Measurements from ENCODE around the gene CD72. TPM values are rescaled to one million over a fixed set of nuclear protein-coding genes. Genes with fewer than 3 reads are reported as not detected.

Gene CD72
- total RNA-seq, 1 donor from 2014 or later = 5.6 TPM

- Histone ChIP-seq H3K9me3 (no peaks in the 10 kb centered on the region), H3K27ac (no peak overlapping the region), H3K36me3 (no peaks in the 10 kb centered on the region), H3K27me3 (no peaks in the 10 kb centered on the region), H3K4me1 (peaks cover 13% of the 10 kb centered on the region), H3K4me3 (no peak overlapping the region)
- DNase-seq (ENCODE audit: extremely low spot score in 2 of 2) = no peak
- TF ChIP-seq POLR2A (IDR thresholded peaks at IDR 0.05) (no peak), POLR2AphosphoS5 (IDR thresholded peaks at IDR 0.05; ENCODE audit: insufficient read depth in 1 of 2, low read depth in 1 of 2) (no peak)
- TF ChIP-seq, protein P1, sequence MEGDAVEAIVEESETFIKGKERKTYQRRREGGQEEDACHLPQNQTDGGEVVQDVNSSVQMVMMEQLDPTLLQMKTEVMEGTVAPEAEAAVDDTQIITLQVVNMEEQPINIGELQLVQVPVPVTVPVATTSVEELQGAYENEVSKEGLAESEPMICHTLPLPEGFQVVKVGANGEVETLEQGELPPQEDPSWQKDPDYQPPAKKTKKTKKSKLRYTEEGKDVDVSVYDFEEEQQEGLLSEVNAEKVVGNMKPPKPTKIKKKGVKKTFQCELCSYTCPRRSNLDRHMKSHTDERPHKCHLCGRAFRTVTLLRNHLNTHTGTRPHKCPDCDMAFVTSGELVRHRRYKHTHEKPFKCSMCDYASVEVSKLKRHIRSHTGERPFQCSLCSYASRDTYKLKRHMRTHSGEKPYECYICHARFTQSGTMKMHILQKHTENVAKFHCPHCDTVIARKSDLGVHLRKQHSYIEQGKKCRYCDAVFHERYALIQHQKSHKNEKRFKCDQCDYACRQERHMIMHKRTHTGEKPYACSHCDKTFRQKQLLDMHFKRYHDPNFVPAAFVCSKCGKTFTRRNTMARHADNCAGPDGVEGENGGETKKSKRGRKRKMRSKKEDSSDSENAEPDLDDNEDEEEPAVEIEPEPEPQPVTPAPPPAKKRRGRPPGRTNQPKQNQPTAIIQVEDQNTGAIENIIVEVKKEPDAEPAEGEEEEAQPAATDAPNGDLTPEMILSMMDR (IDR thresholded peaks at IDR 0.05) = no peak
- intact Hi-C loops (cut with DNase I) = no loop called here
Measured at GRCh38 chr9:35619800-35620158, 1.6 kb upstream of the CD72 start.

DNA sequence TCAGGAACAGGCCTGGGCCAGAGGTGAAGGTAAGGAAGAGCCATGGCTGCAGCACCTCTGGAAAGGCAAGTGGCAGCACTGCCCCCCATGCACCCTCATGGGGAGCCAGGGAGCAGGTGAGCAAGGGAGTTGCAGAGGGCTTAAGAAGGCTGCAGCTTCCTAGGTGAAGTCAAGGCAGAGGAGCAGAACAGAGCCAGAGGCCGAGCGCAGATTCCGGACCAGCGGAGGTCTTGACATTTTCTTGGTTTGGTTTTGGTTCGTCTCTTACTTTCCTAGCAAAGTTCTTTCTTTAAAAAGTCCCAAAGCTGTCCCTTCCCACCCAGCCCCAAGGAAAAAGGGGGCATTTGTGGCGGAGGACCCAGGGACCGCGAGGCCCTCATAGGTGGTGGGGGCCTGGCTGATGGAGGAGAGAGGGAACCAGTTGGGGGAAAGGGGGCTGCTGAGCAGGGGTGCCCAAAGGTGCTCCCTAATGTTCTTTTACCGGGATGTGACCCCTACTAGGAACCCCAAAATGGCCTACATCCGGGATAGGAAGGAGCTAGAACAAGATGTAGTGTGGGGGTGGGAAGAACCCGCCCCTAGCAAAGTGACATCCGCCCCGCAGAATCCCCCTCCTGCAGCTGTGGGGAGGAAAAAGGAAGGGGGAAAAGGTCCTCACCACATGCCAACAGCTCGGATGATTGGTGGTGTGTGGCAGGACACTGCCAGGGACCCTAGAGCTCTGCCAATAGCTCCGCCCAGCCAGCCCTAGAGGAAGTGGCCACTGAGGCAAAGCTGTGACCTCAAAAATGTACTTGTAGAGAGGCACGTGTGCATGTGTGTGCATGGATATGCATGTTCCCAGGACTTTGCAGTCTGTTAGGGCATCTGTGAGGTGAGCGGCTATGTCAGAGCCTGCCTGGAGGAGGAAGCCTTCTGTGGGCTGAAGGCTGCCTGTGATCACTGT is 914 bp upstream of the CD72 start:
- TF ChIP-seq POLR2A (IDR thresholded peaks at IDR 0.05) (no peak), POLR2AphosphoS5 (IDR thresholded peaks at IDR 0.05; ENCODE audit: insufficient read depth in 1 of 2, low read depth in 1 of 2) (peak in 1 of 2 donors; percentile 45)
- intact Hi-C loops (cut with DNase I) = no loop called here
- no peak overlapping the region for H3K27ac ChIP-seq
- no peak overlapping the region for H3K4me3 ChIP-seq
- H3K36me3 ChIP-seq = no peaks in the 10 kb centered on the region
- H3K9me3 ChIP-seq = no peaks in the 10 kb centered on the region
- H3K27me3 ChIP-seq = no peaks in the 10 kb centered on the region
- peaks cover 13% of the 10 kb centered on the region for H3K4me1 ChIP-seq
- DNase-seq (ENCODE audit: extremely low spot score in 2 of 2) = no peak

DNA sequence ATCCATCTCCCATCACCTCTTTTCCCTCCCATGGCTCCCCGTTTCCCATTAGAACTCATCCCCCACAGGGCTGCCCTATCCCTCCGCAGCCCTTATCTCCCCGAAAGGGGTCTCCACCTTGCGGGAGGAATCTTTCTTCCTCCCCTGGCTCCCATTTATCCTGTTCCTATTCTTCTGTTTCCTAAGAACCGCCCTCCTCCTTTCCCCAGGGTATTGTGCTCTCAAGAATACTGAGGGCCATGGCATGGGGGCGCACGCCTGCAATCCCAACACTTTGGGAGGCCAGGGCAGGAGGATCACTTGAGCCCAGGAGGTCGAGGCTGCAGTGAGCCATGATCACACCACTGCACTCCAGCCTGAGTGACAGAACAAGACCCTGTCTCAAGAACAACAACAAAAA is 665 bp downstream of the CD72 start:
- Histone ChIP-seq H3K36me3 (no peaks in the 10 kb centered on the region), H3K9me3 (no peaks in the 10 kb centered on the region), H3K4me1 (peaks cover 13% of the 10 kb centered on the region), H3K27me3 (no peaks in the 10 kb centered on the region), H3K27ac (no peak overlapping the region), H3K4me3 (peak overlapping the region in 1 of 2 donors; percentile 43)
- intact Hi-C loops (cut with DNase I) = no loop called here
- DNase-seq (ENCODE audit: extremely low spot score in 2 of 2) = no peak
- TF ChIP-seq POLR2A (IDR thresholded peaks at IDR 0.05) = no peak
- TF ChIP-seq POLR2AphosphoS5 (IDR thresholded peaks at IDR 0.05; ENCODE audit: insufficient read depth in 1 of 2, low read depth in 1 of 2) = no peak
- TF ChIP-seq, protein P1 (IDR thresholded peaks at IDR 0.05) = no peak

- Histone ChIP-seq H3K36me3 (no peaks in the 10 kb centered on the region), H3K4me3 (peak overlapping the region; percentile 36 to 43), H3K27ac (no peak overlapping the region), H3K27me3 (no peaks in the 10 kb centered on the region), H3K9me3 (no peaks in the 10 kb centered on the region), H3K4me1 (peaks cover 13% of the 10 kb centered on the region)
- TF ChIP-seq, protein P1 (IDR thresholded peaks at IDR 0.05) = no peak
- TF ChIP-seq POLR2AphosphoS5 (IDR thresholded peaks at IDR 0.05; ENCODE audit: insufficient read depth in 1 of 2, low read depth in 1 of 2) = peak in 1 of 2 donors; percentile 31
- intact Hi-C loops (cut with DNase I) = no loop called here
- no peak for DNase-seq (ENCODE audit: extremely low spot score in 2 of 2)
Measured at GRCh38 chr9:35616681-35617459, 1.3 kb downstream of the CD72 start.

DNA sequence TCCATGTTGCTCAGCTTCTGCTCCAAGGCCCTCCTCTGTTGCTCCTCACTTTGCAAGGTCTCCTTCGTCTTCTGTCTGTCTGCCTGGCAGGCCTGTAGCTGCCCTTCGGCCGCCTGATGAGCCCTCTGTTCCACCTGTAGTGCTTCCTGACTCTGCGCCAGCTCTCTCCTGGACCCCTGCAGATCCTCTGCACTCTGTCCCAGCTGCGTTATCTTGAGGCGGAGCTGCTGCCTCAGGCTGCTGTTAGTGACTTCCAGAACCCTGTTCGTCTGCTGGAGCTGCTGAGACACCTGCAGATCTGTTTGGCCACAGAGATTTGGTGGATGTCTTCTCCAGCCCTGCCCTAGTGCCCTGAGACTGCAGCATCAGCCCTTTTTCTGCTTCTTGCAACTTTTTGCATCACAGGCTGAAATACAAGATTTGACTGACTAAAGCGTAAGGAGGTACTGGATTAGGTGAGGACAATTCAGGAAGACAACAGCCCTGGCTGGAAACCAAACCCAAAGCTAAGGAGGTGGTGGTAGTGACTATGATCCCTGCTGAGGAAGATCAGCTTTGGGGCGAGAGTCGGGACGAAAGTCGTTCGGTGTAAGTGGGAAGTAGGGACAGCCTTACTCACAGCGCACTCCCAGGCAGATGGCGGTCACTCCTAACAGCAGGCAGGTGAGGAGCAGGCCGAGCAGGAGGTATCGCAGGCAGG is 2.1 kb downstream of the CD72 start:
- Histone ChIP-seq H3K27ac (no peak overlapping the region), H3K27me3 (no peaks in the 10 kb centered on the region), H3K9me3 (no peaks in the 10 kb centered on the region), H3K36me3 (no peaks in the 10 kb centered on the region), H3K4me3 (no peak overlapping the region), H3K4me1 (peaks cover 13% of the 10 kb centered on the region)
- TF ChIP-seq, protein P1 (IDR thresholded peaks at IDR 0.05) = no peak
- no peak for TF ChIP-seq POLR2A (IDR thresholded peaks at IDR 0.05)
- no peak for TF ChIP-seq POLR2AphosphoS5 (IDR thresholded peaks at IDR 0.05; ENCODE audit: insufficient read depth in 1 of 2, low read depth in 1 of 2)
- intact Hi-C loops (cut with DNase I) = no loop called here
- no peak for DNase-seq (ENCODE audit: extremely low spot score in 2 of 2)
